Psoas muscle (tissue), 8 donors: ENCODE data around the gene COL8A2. TPM values are rescaled to one million over a fixed set of nuclear protein-coding genes. Genes with fewer than 3 reads are reported as not detected.

Experiments
- ATAC-seq, 4 donors: fragments of 200-7000 bp; cut with Tn5 transposase; one replicate each; pipeline ENCODE4 v1.9.1; 2020; ENCODE audit warnings: moderate library complexity in 3 of 4, mild to moderate bottlenecking in 2 of 4
- DNase-seq, 2 donors: peaks; one replicate each; pipeline ENCODE4 v3.0.0-alpha.2; 2020
- H3K27ac ChIP-seq: fragments of 200-600 bp; one replicate; pipeline ENCODE4 v1.8.0; 2022
- H3K27me3 ChIP-seq, 3 donors: fragments of 200-600 bp in 1 of 3; one replicate each; pipeline versions ENCODE4 v1.6.1 to v1.8.0; 2013 to 2022; ENCODE audit warnings: low read length in 2 of 3, mild to moderate bottlenecking in 2 of 3, moderate library complexity in 1 of 3; ENCODE audit not compliant: insufficient read depth in 3 of 3
- H3K36me3 ChIP-seq, 2 donors: fragments of 200-600 bp in 1 of 2; one replicate each; pipeline versions ENCODE4 v1.6.1 to v1.8.0; 2013 to 2022; ENCODE audit warnings: low read depth in 1 of 2, mild to moderate bottlenecking in 1 of 2, moderate library complexity in 1 of 2; ENCODE audit not compliant: insufficient read depth in 1 of 2
- H3K4me1 ChIP-seq: fragments of 200-600 bp; one replicate; pipeline ENCODE4 v1.8.0; 2022
- H3K4me3 ChIP-seq: fragments of 200-600 bp; one replicate; pipeline ENCODE4 v1.8.0; 2022; ENCODE audit warnings: mild to moderate bottlenecking
- H3K9me3 ChIP-seq: fragments of 200-600 bp; one replicate; pipeline ENCODE4 v1.8.0; 2022
- WGBS, 3 donors: extraction: QIAGEN DNeasy Blood & Tissue Kit; methylation state at CpG; one replicate each; pipeline versions ENCODE4 v1.1.6 to v1.1.7; 2013; 5-methylcytosine and 5-hydroxymethylcytosine counted together
- intact Hi-C, 2 donors: fragments of 100-400 bp; cut with DNase I; formaldehyde crosslinking; loops; one replicate each; pipeline versions ENCODE4 v1.11.0 to v1.14.2; 2022
- polyA plus RNA-seq, 3 donors: library from polyadenylated mRNA; stranded (reverse); fragments of 200-250 nt; gene quantifications; one replicate each; pipeline ENCODE4 v1.2.3, GENCODE V29; 2013
- total RNA-seq, 4 donors: library from RNA; stranded (reverse); fragmentation: NEBNext Ultra II Directional in 2 of 4; extraction: Animal tissue kit (Norgen Biotek cat#: 25700) in 2 of 4; gene quantifications; one replicate each; pipeline versions ENCODE4 v1.2.1 to v1.2.4, GENCODE V29; 2021 to 2023
- TF ChIP-seq, protein P1 (sequence below): fragments of 200-600 bp; IDR thresholded peaks from one replicate; pipeline ENCODE4 v1.8.0; 2022; ENCODE audit warnings: antibody characterized with exemption
- donor health status: healthy with polysubstance abuse.
- donor health status: DM: no; HTN: no; CAD: no; lungs with moderate emphysema.
- donor health status: Bipolar disorder and iron deficiency.
- donor health status: healthy.
- donor health status: DM: yes; HTN: yes; CAD: no.
- donor health status: DM: no; HTN: no; CAD: no.
- donor health status: DM: no; HTN: no; CAD: no.
- donor health status: DM: yes; HTN: yes; CAD: no.

The COL8A2 gene
- total and polyA plus RNA-seq, 7 donors, result 0.06 to 0.41 (median 0.15) TPM

DNA sequence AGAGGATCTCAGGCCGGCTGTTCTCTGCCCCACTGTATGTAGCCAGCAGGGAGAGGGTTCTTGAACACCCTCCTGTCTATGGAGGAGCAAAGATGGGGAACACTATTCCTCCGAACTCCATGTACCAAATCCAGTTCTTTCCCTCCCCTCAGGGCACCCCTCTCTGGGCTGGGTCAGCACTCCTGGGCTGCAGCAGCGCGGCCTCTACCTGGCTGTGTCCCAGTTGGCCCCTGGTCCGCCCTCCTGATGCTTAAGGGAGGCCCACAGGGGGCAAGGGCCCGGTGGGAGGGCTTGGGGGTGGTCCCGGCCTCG lies 36.8 kb downstream of the COL8A2 start:
- Histone ChIP-seq H3K36me3 (peaks cover 1 to 27% of the 10 kb centered on the region in 2 donors), H3K4me3 (peak overlapping the region; percentile 98), H3K4me1 (peaks cover 22% of the 10 kb centered on the region), H3K27ac (peak overlapping the region; percentile 98), H3K9me3 (no peaks in the 10 kb centered on the region), H3K27me3 (peaks cover 0 to 28% (median 4%) of the 10 kb centered on the region in 3 donors)
- intact Hi-C loops, result no loop called here
- ATAC-seq (peak in 3 of 4 donors; percentile 7 to 20 (median 17)), DNase-seq (no peak)
- TF ChIP-seq, protein P1, sequence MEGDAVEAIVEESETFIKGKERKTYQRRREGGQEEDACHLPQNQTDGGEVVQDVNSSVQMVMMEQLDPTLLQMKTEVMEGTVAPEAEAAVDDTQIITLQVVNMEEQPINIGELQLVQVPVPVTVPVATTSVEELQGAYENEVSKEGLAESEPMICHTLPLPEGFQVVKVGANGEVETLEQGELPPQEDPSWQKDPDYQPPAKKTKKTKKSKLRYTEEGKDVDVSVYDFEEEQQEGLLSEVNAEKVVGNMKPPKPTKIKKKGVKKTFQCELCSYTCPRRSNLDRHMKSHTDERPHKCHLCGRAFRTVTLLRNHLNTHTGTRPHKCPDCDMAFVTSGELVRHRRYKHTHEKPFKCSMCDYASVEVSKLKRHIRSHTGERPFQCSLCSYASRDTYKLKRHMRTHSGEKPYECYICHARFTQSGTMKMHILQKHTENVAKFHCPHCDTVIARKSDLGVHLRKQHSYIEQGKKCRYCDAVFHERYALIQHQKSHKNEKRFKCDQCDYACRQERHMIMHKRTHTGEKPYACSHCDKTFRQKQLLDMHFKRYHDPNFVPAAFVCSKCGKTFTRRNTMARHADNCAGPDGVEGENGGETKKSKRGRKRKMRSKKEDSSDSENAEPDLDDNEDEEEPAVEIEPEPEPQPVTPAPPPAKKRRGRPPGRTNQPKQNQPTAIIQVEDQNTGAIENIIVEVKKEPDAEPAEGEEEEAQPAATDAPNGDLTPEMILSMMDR, result no peak
- 19 to 26% (median 19%) methylated on average over 8 of the region's 8 CpGs for WGBS, 3 donors

DNA sequence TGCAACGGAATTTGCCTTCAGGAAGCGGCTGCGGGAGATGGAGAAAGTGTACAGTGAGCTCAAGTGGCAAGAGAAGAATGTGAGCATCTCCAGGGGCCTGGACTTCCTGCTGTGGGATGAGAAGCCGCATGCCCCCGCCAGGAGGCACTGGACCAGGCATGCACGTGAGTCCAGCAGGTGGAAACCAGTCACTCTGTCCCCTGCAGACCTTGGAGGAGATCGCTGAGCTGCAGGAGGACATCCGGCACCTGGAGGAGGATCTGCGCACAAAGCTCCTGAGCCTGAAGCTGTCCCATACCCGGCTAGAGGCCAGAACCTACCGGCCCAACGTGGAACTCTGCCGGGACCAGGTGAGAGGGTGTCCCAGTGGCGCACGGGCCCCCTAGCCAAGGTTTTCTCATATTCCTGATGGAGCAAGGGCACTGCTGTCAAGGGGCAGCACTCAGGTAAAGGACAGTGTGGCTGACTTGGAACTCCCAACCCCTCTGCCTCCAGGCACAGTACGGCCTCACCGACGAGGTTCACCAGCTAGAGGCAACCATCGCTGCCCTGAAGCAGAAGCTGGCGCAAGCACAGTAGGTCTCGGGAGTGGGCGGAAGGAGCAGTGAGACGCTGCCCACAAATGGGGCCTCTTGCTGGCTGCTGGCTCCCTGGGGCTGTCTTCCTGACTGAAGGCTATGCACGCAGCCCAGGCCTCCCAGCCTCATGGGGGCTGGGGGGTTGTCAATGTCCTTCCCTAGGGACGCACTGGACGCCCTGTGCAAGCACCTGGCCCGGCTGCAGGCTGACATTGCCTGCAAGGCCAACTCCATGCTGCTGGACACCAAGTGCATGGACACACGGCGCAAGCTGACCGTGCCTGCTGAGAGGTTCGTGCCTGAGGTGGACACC lies 37.5 kb downstream of the COL8A2 start:
- Histone ChIP-seq H3K4me1 (peaks cover 22% of the 10 kb centered on the region), H3K27me3 (peaks cover 0 to 34% (median 4%) of the 10 kb centered on the region in 3 donors), H3K36me3 (peaks cover 0 to 20% of the 10 kb centered on the region in 2 donors), H3K27ac (no peak overlapping the region), H3K9me3 (no peaks in the 10 kb centered on the region), H3K4me3 (no peak overlapping the region)
- ATAC-seq, result no peak
- WGBS, 3 donors, result 89 to 90% (median 90%) methylated on average over 31 of the region's 31 CpGs
- intact Hi-C loops, result no loop called here
- TF ChIP-seq, protein P1, result no peak
- DNase-seq, result no peak

DNA sequence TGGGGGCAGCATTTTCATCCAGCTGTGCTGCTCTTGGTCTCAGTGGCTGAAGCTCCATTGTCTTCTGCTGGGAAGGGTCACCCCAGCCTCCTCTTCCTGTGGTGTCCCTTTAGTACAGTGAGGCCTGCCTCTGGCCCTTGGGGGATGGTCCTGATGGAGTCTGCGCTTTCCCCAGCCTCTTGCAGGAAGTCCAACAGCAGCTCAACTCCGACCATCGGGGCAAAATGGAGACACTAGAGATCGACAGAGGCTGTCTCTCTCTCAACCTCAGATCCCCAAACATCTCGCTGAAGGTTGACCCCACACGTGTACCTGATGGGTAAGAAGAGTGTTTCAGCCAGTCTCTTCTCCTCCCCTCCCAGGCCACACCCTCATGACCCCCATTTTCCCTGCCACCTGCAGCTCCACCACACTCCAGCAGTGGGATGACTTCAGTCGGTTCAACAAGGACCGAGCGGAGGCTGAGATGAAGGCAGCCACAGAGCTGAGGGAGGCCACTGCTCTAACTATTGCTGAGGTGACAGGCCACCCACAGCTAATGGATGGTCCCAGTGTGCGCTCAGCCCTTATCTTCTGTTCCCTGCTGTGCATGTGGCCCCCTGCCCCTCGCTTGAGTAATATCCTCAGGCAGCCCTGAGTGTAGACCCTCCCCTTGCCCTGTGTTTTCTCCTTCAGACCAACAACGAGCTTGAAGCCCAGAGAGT lies 38.3 kb downstream of the COL8A2 start:
- intact Hi-C loops, result no loop called here

DNA sequence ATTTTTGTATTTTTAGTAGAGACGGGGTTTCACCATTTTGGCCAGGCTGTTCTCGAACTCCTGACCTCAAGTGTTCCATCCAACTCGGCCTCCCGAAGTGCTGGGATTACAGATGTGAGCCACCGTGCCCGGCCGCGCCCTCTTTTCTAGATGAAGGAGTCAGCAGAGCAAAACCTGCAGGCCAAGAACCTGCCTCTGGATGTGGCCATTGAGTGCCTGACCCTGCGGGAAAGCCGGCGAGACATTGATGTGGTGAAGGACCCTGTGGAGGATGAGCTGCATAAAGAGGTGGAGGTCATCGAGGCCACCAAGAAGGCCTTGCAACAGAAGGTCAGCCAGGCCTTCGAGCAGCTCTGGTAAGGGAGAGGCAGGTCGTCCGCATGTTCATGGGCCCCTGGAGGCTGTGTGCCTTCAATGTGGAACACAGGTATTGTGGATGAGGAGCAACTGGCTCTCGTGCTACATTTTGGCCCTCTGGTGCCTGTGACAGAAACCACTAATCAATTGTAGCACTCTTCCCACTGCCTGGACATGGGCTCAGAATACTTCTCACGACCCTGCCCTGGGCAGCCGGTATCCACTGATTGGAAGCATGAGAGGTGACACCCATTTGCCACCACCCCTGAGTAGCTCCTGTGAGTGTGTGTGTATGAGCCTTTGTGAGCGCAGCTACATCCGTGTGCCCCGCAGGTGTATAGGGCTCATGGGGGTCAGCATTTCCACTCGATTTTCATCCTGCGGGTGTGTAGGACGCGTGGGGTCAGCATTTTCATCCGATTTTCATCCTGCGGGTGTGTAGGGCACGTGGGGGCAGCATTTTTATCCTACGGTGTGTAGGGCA lies 39.1 kb downstream of the COL8A2 start:
- WGBS, 3 donors, result 88 to 89% (median 88%) methylated on average over 29 of the region's 29 CpGs

More for the DNA sequence above, 38.3 kb downstream of the COL8A2 start:
- WGBS, 3 donors, result 84 to 87% (median 86%) methylated on average over 12 of the region's 12 CpGs
- H3K27ac ChIP-seq, result no peak overlapping the region
- DNase-seq (no peak), ATAC-seq (no peak)
- peaks cover 0 to 12% of the 10 kb centered on the region in 2 donors for H3K36me3 ChIP-seq
- H3K4me3 ChIP-seq, result no peak overlapping the region
- no peaks in the 10 kb centered on the region for H3K9me3 ChIP-seq
- peaks cover 22% of the 10 kb centered on the region for H3K4me1 ChIP-seq
- TF ChIP-seq, protein P1, result no peak
- peaks cover 0 to 42% (median 4%) of the 10 kb centered on the region in 3 donors for H3K27me3 ChIP-seq

More for the DNA sequence above, 39.1 kb downstream of the COL8A2 start:
- TF ChIP-seq, protein P1, result no peak
- H3K9me3 ChIP-seq, result no peaks in the 10 kb centered on the region
- peaks cover 0 to 4% of the 10 kb centered on the region in 2 donors for H3K36me3 ChIP-seq
- H3K27me3 ChIP-seq, result peaks cover 0 to 45% (median 4%) of the 10 kb centered on the region in 3 donors
- DNase-seq (no peak), ATAC-seq (no peak)
- H3K27ac ChIP-seq, result no peak overlapping the region
- intact Hi-C loops, result no loop called here
- no peak overlapping the region for H3K4me3 ChIP-seq
- H3K4me1 ChIP-seq, result peaks cover 19% of the 10 kb centered on the region
